ENCODE measurements around the gene PDHX. TPM values are rescaled to one million over a fixed set of nuclear protein-coding genes. Genes with fewer than 3 reads are reported as not detected.

Gene PDHX
- total RNA-seq, 6 experiments from 2014 or later, result 21.3 to 31.3 (median 28.8) TPM

DNA sequence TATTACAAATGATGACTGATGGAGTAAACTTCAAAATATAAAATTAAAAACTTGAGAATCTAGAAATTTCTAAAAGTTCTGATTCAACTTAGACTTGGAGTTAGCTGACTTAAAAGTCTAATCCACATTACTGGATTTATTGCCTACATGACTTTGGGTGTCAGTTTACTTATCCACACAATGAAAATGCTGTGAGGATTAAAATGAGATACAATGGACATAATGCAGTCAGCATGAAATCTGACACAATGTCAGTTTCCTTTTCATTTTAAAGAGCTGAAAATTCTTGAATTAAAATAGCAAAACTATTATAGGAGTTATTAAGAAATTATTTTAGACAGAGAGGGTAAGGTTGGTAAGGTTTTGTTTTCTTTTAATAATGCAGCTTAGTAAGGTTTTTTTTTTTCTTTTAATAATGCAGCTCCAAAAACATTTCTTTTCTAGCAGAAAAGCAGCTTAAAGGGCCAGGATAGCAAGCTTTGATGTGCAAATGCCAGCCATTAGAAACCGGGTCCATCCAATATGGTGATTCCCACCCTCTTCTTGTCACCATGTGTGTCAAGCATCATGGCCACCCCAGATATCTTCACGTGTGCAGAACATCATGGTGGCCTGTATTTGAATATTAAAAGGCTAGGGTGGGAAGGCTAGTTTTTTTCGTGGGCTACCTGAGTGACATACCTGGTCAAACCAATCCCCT, 19.1 kb upstream of the PDHX start:
- Histone ChIP-seq H3K27me3 (no peaks in the 10 kb centered on the region), H3K36me3 (no peaks in the 10 kb centered on the region), H3K4me1 (no peaks in the 10 kb centered on the region), H3K4me3 (no peak overlapping the region), H3K27ac (no peak overlapping the region), H3K9me3 (peaks cover 0 to 20% (median 5%) of the 10 kb centered on the region in 4 donors)
- intact Hi-C loops (cut with DNase I), result loop anchor here in 1 of 2 donors (10.0 kb wide), 1 partner anchor 313 kb away; no protein-coding TSS in a partner anchor
- TF ChIP-seq, protein P1, sequence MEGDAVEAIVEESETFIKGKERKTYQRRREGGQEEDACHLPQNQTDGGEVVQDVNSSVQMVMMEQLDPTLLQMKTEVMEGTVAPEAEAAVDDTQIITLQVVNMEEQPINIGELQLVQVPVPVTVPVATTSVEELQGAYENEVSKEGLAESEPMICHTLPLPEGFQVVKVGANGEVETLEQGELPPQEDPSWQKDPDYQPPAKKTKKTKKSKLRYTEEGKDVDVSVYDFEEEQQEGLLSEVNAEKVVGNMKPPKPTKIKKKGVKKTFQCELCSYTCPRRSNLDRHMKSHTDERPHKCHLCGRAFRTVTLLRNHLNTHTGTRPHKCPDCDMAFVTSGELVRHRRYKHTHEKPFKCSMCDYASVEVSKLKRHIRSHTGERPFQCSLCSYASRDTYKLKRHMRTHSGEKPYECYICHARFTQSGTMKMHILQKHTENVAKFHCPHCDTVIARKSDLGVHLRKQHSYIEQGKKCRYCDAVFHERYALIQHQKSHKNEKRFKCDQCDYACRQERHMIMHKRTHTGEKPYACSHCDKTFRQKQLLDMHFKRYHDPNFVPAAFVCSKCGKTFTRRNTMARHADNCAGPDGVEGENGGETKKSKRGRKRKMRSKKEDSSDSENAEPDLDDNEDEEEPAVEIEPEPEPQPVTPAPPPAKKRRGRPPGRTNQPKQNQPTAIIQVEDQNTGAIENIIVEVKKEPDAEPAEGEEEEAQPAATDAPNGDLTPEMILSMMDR (IDR thresholded peaks at IDR 0.05), result no peak
- no peak for TF ChIP-seq POLR2A (IDR thresholded peaks at IDR 0.05)
- 90% methylated on average over 3 of the region's 3 CpGs for WGBS (ENCODE audit: insufficient coverage, low coverage, low lambda C conversion rate, missing lambda C conversion rate)
- no peak for DNase-seq
- no peak for ATAC-seq

DNA sequence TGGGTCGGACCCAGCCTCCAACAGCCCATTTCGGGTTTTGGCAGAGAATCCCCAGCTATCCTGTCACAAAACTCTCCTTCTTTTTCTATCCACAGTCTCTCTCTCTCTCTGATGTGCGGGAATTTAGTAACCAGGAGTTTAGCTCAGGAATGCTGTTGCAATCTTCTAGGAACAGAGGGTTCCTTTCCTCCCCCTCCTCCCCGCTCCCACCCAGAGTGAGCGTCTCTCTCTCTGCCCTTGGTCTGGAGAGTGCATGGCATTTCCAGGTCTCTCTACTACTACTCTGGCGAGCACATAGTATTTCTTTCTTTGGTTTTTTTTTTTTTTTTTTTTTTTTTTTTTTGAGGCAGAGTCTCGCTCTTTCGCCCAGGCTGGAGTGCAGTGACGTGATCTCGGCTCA, 17.9 kb upstream of the PDHX start:
- TF ChIP-seq POLR2A (IDR thresholded peaks at IDR 0.05), result no peak
- TF ChIP-seq, protein P1 (IDR thresholded peaks at IDR 0.05), result no peak
- H3K27ac ChIP-seq, result no peak overlapping the region
- H3K27me3 ChIP-seq, result no peaks in the 10 kb centered on the region
- H3K9me3 ChIP-seq, result peaks cover 0 to 20% (median 5%) of the 10 kb centered on the region in 4 donors
- no peak for ATAC-seq
- whole genome bisulfite sequencing (ENCODE audit: insufficient coverage, low coverage, low lambda C conversion rate, missing lambda C conversion rate), result 91% methylated on average over 8 of the region's 10 CpGs
- H3K36me3 ChIP-seq, result no peaks in the 10 kb centered on the region
- intact Hi-C loops (cut with DNase I), result loop anchor here in 1 of 2 donors (10.0 kb wide), 1 partner anchor 314 kb away; no protein-coding TSS in a partner anchor
- no peak for DNase-seq
- no peak overlapping the region for H3K4me3 ChIP-seq
- no peaks in the 10 kb centered on the region for H3K4me1 ChIP-seq

DNA sequence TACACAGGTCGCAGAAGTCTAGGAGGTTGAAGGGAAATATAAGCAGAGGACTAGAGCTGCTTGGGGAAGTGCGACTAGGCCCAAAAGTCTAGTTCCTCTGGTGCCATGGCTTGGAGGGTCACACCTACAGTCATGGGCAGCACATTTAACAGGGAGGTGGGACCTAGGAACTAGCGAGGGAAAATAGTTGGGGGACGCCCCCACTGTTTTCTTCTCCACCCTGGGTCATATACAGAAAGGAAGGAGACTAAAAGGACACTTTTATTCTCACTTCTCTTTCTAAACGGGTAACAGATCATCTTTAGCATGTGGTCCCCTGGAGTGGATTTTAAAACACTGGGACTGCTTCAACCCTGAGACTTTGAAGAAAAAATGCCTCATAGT, 16.8 kb upstream of the PDHX start:
- intact Hi-C loops (cut with DNase I), result loop anchor here in 1 of 2 donors (10.0 kb wide), 1 partner anchor 315 kb away; no protein-coding TSS in a partner anchor

DNA sequence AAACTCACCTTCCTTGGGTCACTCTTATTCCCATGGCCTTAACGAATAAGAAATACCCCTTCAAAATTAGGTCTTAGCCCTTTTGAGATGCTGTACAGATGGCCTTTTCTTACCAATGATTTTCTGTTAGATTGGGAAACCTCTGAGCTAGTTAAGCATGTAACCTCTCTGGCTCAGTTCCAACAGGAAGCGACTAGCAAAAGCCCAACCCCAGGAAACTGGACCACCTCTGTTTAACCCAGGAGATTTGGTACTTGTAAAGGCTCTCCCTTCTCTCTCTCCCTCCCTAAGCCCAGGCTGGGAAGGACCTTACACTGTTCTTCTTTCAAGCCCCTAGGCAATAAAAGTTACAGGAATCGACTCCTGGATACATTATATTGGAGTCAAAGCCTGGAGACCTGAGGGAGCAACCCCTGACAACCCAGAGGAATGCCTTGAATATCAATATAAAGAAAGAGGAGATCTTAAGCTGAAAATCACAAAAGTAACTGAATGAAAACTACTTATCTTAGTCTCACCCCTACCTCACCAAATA, 11.9 kb upstream of the PDHX start:
- Histone ChIP-seq H3K36me3 (no peaks in the 10 kb centered on the region), H3K4me1 (peaks cover 0 to 7% (median 0%) of the 10 kb centered on the region in 4 donors), H3K9me3 (peaks cover 0 to 11% (median 4%) of the 10 kb centered on the region in 4 donors), H3K4me3 (no peak overlapping the region), H3K27ac (no peak overlapping the region), H3K27me3 (no peaks in the 10 kb centered on the region)
- 75% methylated on average over 2 of the region's 3 CpGs for WGBS (ENCODE audit: insufficient coverage, low coverage, low lambda C conversion rate, missing lambda C conversion rate)
- intact Hi-C loops (cut with DNase I), result no loop called here
- DNase-seq, result no peak
- no peak for ATAC-seq
- TF ChIP-seq POLR2A (IDR thresholded peaks at IDR 0.05), result no peak
- TF ChIP-seq, protein P1 (IDR thresholded peaks at IDR 0.05), result no peak

More for the DNA sequence above, 16.8 kb upstream of the PDHX start:
- TF ChIP-seq POLR2A (IDR thresholded peaks at IDR 0.05), result no peak
- TF ChIP-seq, protein P1 (IDR thresholded peaks at IDR 0.05), result no peak
- no peaks in the 10 kb centered on the region for H3K27me3 ChIP-seq
- no peaks in the 10 kb centered on the region for H3K36me3 ChIP-seq
- H3K4me3 ChIP-seq, result no peak overlapping the region
- no peak overlapping the region for H3K27ac ChIP-seq
- no peak for ATAC-seq
- 100% methylated on average over 2 of the region's 5 CpGs for WGBS (ENCODE audit: insufficient coverage, low coverage, low lambda C conversion rate, missing lambda C conversion rate)
- peaks cover 0 to 20% (median 5%) of the 10 kb centered on the region in 4 donors for H3K9me3 ChIP-seq
- H3K4me1 ChIP-seq, result no peaks in the 10 kb centered on the region
- DNase-seq, result no peak

Measured in right lobe of liver (tissue), 6 donors.